ENCODE data around the gene YJEFN3.
A peak's percentile ranks its signal among the peaks of the same experiment; 100 is the strongest.

The YJEFN3 gene

GRCh38 chr19:19487950-19488874, 40.5 kb upstream of the YJEFN3 start:
- TF ChIP-seq PAX5 (IDR thresholded peaks at IDR 0.05; ENCODE audit: insufficient read depth, low read length, severe bottlenecking) (no peak), POLR2AphosphoS5 (IDR thresholded peaks at IDR 0.05; ENCODE audit: low read depth, low read length) (no peak), POU2F2 (IDR thresholded peaks at IDR 0.05; ENCODE audit: low read depth, low read length) (no peak), SPI1 (IDR thresholded peaks at IDR 0.05; ENCODE audit: low read depth, low read length) (no peak), POLR2A (IDR thresholded peaks at IDR 0.05; ENCODE audit: low read depth, low read length) (no peak), TAF1 (IDR thresholded peaks at IDR 0.05; ENCODE audit: low read depth, low read length) (no peak)
- peak; percentile 26 for FAIRE-seq
- DNase-seq (ENCODE audit: insufficient read length, low spot score): no peak

GRCh38 chr19:19488875-19489690, 39.6 kb upstream of the YJEFN3 start:
- FAIRE-seq: peak; percentile 98
- peak; percentile 65 for DNase-seq (ENCODE audit: insufficient read length, low spot score)
- TF ChIP-seq SPI1 (IDR thresholded peaks at IDR 0.05; ENCODE audit: low read depth, low read length) (peak; percentile 53), POU2F2 (IDR thresholded peaks at IDR 0.05; ENCODE audit: low read depth, low read length) (peak; percentile 92), POLR2AphosphoS5 (IDR thresholded peaks at IDR 0.05; ENCODE audit: low read depth, low read length) (no peak), PAX5 (IDR thresholded peaks at IDR 0.05; ENCODE audit: insufficient read depth, low read length, severe bottlenecking) (no peak), TAF1 (IDR thresholded peaks at IDR 0.05; ENCODE audit: low read depth, low read length) (peak; percentile 37; the same call in 1 of the 2 replicates), POLR2A (IDR thresholded peaks at IDR 0.05; ENCODE audit: low read depth, low read length) (no peak)

GRCh38 chr19:19489804-19490204, 38.9 kb upstream of the YJEFN3 start:
- FAIRE-seq (no peak), DNase-seq (ENCODE audit: insufficient read length, low spot score) (no peak)
- TF ChIP-seq PAX5 (IDR thresholded peaks at IDR 0.05; ENCODE audit: insufficient read depth, low read length, severe bottlenecking): no peak
- no peak for TF ChIP-seq POLR2A (IDR thresholded peaks at IDR 0.05; ENCODE audit: low read depth, low read length)
- TF ChIP-seq SPI1 (IDR thresholded peaks at IDR 0.05; ENCODE audit: low read depth, low read length): no peak
- no peak for TF ChIP-seq TAF1 (IDR thresholded peaks at IDR 0.05; ENCODE audit: low read depth, low read length)
- TF ChIP-seq POLR2AphosphoS5 (IDR thresholded peaks at IDR 0.05; ENCODE audit: low read depth, low read length): no peak

GRCh38 chr19:19490214-19490968, 38.3 kb upstream of the YJEFN3 start:
- DNase-seq (ENCODE audit: insufficient read length, low spot score) (peak; percentile 74), FAIRE-seq (peak; percentile 95)
- TF ChIP-seq POLR2A (IDR thresholded peaks at IDR 0.05; ENCODE audit: low read depth, low read length) (no peak), PAX5 (IDR thresholded peaks at IDR 0.05; ENCODE audit: insufficient read depth, low read length, severe bottlenecking) (no peak), SPI1 (IDR thresholded peaks at IDR 0.05; ENCODE audit: low read depth, low read length) (no peak)

- FAIRE-seq (peak; percentile 28), DNase-seq (ENCODE audit: insufficient read length, low spot score) (no peak)
- TF ChIP-seq PAX5 (IDR thresholded peaks at IDR 0.05; ENCODE audit: insufficient read depth, low read length, severe bottlenecking): no peak
- 0 out of 2 replicates have a peak, but pooled peaks have one; percentile 9 for TF ChIP-seq POLR2A (IDR thresholded peaks at IDR 0.05; ENCODE audit: low read depth, low read length)
- no peak for TF ChIP-seq POLR2AphosphoS5 (IDR thresholded peaks at IDR 0.05; ENCODE audit: low read depth, low read length)
These were observed 37.2 kb upstream of the YJEFN3 start for GRCh38 chr19:19491321-19492025.

GRCh38 chr19:19492026-19492610, 36.6 kb upstream of the YJEFN3 start:
- TF ChIP-seq PAX5 (IDR thresholded peaks at IDR 0.05; ENCODE audit: insufficient read depth, low read length, severe bottlenecking) (no peak), POLR2A (IDR thresholded peaks at IDR 0.05; ENCODE audit: low read depth, low read length) (no peak), TAF1 (IDR thresholded peaks at IDR 0.05; ENCODE audit: low read depth, low read length) (no peak), POLR2AphosphoS5 (IDR thresholded peaks at IDR 0.05; ENCODE audit: low read depth, low read length) (no peak), POU2F2 (IDR thresholded peaks at IDR 0.05; ENCODE audit: low read depth, low read length) (no peak), SPI1 (IDR thresholded peaks at IDR 0.05; ENCODE audit: low read depth, low read length) (no peak)
- DNase-seq (ENCODE audit: insufficient read length, low spot score): no peak
- no peak for FAIRE-seq

- FAIRE-seq: no peak
- no peak for TF ChIP-seq SPI1 (IDR thresholded peaks at IDR 0.05; ENCODE audit: low read depth, low read length)
- no peak for DNase-seq (ENCODE audit: insufficient read length, low spot score)
These were observed 34.7 kb upstream of the YJEFN3 start for GRCh38 chr19:19493841-19494546.

All from GM12891 (cell line).